ENCODE data around the gene RBPJ.
"Not testable (repeated sequence)": the region's sequence is repeated elsewhere in the genome, so short reads cannot be mapped to it uniquely, and the experiment has no call there.

Gene RBPJ

GRCh38 chr4:26349496-26349895 lies 28.7 kb downstream of the RBPJ start:
- no peak for DNase-seq (ENCODE audit: low read depth)
- TF ChIP-seq, protein P1, sequence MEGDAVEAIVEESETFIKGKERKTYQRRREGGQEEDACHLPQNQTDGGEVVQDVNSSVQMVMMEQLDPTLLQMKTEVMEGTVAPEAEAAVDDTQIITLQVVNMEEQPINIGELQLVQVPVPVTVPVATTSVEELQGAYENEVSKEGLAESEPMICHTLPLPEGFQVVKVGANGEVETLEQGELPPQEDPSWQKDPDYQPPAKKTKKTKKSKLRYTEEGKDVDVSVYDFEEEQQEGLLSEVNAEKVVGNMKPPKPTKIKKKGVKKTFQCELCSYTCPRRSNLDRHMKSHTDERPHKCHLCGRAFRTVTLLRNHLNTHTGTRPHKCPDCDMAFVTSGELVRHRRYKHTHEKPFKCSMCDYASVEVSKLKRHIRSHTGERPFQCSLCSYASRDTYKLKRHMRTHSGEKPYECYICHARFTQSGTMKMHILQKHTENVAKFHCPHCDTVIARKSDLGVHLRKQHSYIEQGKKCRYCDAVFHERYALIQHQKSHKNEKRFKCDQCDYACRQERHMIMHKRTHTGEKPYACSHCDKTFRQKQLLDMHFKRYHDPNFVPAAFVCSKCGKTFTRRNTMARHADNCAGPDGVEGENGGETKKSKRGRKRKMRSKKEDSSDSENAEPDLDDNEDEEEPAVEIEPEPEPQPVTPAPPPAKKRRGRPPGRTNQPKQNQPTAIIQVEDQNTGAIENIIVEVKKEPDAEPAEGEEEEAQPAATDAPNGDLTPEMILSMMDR (conservative IDR thresholded peaks at IDR 0.05; ENCODE audit: low read depth, low read length) = no peak
- H3K4me3 ChIP-seq (ENCODE audit: low read depth, low read length) = no peak overlapping the region

- no peak for DNase-seq (ENCODE audit: low read depth)
- TF ChIP-seq, protein P1 (conservative IDR thresholded peaks at IDR 0.05; ENCODE audit: low read depth, low read length) = no peak
- H3K4me3 ChIP-seq (ENCODE audit: low read depth, low read length) = no peak overlapping the region
Observed at GRCh38 chr4:26351685-26352084, 30.9 kb downstream of the RBPJ start.

DNA sequence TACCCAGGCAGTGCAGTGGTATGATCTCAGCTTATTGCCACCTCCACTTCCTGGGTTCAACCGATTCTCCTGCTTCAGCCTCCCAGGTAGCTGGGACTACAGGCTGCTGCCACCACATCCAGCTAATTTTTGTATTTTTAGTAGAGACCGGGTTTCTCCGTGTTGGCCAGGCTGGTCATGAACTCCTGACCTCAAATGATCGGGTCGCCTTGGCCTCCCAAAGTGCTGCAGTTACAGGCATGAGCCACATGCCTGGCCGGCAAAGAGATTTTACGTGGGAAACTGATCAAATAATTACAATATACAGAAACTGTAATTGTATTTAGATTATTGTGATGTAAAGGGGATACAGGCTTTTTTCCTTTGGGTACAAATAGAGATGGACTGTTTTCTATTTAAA lies 33.7 kb downstream of the RBPJ start:
- DNase-seq (ENCODE audit: low read depth) = no peak
- TF ChIP-seq, protein P1 (conservative IDR thresholded peaks at IDR 0.05; ENCODE audit: low read depth, low read length) = no peak
- no peak overlapping the region for H3K4me3 ChIP-seq (ENCODE audit: low read depth, low read length)

DNA sequence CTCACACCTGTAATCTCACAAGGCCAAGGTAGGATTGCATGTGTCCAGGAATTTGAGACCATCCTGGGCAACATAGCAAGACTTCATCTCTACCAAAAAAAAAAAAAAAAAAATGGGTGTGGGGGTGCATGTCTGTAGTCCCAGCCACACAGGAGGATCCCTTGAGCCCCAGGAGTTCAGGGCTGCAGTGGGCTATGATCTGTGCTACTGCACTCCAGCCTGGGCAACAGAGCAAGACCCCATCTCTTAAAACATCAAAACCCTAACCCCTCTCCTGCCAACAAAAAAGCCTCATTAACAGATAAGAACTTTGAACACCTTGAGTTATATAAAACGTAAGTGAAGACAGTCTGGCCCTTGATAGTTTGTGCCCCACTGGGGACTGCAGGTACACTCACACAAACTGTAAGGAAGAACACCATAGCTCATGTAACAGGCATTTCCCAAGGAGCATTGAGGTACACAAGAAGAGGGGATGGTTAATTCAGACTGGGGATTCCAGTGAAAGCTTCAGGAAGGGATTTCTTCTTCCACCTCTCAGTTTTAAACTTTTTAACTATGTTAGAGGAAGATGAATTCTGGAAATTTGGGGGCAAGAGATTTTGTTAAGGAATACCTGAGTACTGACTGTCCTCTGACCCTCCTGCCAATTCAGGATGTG lies 34.7 kb downstream of the RBPJ start:
- no peak for DNase-seq (ENCODE audit: low read depth)
- no peak overlapping the region for H3K4me3 ChIP-seq (ENCODE audit: low read depth, low read length)
- TF ChIP-seq, protein P1 (conservative IDR thresholded peaks at IDR 0.05; ENCODE audit: low read depth, low read length) = no peak

DNA sequence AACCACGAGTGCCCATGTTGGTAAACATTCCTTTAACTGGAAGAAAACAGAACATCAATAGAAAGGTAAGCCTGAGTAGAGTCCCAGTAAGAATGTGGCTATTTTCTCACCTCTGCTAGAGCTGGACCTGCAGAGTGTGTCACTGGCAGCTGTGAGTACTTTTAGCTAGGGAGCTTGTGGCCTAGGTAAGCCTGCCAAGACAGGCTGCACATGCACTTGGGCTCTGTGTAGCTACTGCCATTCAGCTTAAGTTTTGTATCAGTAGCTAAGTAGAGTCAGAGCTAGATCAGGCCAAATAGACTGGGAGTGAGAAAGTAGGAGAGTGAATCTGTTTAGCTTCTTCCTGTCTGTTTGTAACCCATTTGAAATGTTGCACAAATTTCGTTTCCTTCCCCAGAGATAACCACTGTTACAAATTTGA lies 35.3 kb downstream of the RBPJ start:
- TF ChIP-seq, protein P1 (conservative IDR thresholded peaks at IDR 0.05; ENCODE audit: low read depth, low read length) = no peak
- no peak overlapping the region for H3K4me3 ChIP-seq (ENCODE audit: low read depth, low read length)
- DNase-seq (ENCODE audit: low read depth) = peak; percentile 35

DNA sequence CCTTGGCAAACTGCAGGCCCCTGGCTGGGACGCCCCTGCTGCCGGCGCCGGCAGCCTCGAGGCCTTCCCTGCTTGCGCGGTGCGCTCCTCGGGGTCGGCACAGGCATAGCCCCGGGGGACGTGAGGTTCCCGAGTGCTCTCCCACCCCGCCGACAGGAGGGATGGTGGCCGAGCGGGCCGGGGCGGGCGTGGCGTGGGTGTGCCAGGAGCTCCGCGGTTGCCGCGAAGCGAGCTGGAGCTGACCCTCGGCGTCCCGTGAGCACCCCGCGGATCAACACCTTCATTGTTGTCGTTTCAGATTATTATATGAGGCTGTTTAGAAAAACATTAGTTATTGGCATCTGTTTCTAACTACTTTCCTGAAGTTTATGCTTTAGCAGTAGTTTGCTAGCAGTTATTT lies 38.7 kb downstream of the RBPJ start:
- not testable (repeated sequence) for DNase-seq (ENCODE audit: low read depth)
- H3K4me3 ChIP-seq (ENCODE audit: low read depth, low read length) = peak overlapping the region; percentile 34

GRCh38 chr4:26360273-26360672 lies 39.5 kb downstream of the RBPJ start:
- H3K4me3 ChIP-seq (ENCODE audit: low read depth, low read length) = no peak overlapping the region
- TF ChIP-seq, protein P1 (conservative IDR thresholded peaks at IDR 0.05; ENCODE audit: low read depth, low read length) = no peak
- DNase-seq (ENCODE audit: low read depth) = no peak
